ENCODE data around the gene CPN1. TPM values are rescaled to one million over a fixed set of nuclear protein-coding genes. Genes with fewer than 3 reads are reported as not detected.

Gene CPN1
- total RNA-seq = 2.8 and 3.8 TPM in 2 replicates
- polyA plus RNA-seq = 1.9 and 4.6 TPM in 2 replicates

DNA sequence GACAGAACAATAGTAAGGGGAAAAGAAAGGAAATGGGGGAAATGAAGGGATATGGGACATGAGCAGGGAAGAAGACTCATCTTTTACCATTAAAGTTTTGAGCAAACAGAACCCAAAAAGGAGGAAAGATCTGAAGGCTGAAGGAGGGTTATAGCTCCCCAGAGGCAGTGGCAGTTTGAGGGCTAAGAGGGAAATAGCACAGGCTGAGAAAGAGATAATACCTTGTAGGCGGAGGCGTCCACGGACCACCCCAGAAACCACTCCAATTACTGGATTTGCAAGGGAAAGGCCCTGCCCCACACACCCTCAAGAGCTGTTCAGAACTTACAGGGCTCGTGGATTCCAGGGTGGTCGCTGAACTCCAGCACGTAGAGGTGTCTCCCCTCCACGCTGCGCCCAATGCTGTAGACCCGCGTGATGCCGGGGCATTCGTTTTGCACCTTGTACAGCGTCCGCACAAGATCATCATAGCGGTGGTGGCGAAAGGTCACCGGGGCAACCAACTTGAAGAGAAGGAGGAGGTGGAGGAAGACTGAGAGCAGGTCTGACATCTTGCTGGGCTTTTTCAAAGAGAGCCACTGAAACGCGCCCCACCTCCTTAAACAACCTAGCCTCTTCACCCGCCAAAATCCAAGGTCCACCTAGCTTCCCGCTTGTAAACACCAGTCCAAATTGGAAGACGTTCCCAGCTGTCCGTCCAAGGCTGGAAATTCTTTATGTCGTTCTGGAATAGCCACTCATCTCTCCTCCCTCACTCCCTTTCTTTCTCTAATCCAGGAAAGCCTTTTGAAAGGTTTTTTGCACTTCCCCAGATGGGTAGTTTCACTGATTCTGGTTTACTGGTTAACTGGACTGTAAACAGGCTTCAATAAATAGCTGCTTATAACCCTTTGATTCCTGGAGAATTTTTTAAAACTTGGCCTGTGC is at the start of gene CPN1:
CPN1 (minus strand) TSS at position 795 of the 927 bp plus-strand sequence; CDS start at position 551, 244 bp downstream.
- WGBS (ENCODE audit: low lambda C conversion rate, missing lambda C conversion rate) = 47% methylated on average over 24 of the region's 24 CpGs
- no peaks in the 10 kb centered on the region for H3K27me3 ChIP-seq
- H4K20me1 ChIP-seq (ENCODE audit: insufficient read depth, poor library complexity, severe bottlenecking) = no peaks in the 10 kb centered on the region
- H3K36me3 ChIP-seq (replicated peaks; ENCODE audit: insufficient read depth, low read depth) = no peaks in the 10 kb centered on the region
- no peak within 1 kb of the TSS for H3K4me3 ChIP-seq
- H3K27ac ChIP-seq = no peak within 1 kb of the TSS
- peak within 1 kb of the TSS; percentile 73 for H3K4me2 ChIP-seq
- no peaks in the 10 kb centered on the region for H3K9me2 ChIP-seq (replicated peaks; ENCODE audit: insufficient read depth)
- H2AFZ ChIP-seq = peak within 1 kb of the TSS; percentile 44
- no peaks in the 10 kb centered on the region for H3K79me2 ChIP-seq
- H3K4me1 ChIP-seq (ENCODE audit: insufficient read depth) = no peaks in the 10 kb centered on the region
- peak; percentile 11 for DNase-seq (ENCODE audit: low spot score)
- H3K9me3 ChIP-seq (ENCODE audit: low read depth) = no peaks in the 10 kb centered on the region
- TF ChIP-seq, protein P1, sequence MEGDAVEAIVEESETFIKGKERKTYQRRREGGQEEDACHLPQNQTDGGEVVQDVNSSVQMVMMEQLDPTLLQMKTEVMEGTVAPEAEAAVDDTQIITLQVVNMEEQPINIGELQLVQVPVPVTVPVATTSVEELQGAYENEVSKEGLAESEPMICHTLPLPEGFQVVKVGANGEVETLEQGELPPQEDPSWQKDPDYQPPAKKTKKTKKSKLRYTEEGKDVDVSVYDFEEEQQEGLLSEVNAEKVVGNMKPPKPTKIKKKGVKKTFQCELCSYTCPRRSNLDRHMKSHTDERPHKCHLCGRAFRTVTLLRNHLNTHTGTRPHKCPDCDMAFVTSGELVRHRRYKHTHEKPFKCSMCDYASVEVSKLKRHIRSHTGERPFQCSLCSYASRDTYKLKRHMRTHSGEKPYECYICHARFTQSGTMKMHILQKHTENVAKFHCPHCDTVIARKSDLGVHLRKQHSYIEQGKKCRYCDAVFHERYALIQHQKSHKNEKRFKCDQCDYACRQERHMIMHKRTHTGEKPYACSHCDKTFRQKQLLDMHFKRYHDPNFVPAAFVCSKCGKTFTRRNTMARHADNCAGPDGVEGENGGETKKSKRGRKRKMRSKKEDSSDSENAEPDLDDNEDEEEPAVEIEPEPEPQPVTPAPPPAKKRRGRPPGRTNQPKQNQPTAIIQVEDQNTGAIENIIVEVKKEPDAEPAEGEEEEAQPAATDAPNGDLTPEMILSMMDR (IDR thresholded peaks at IDR 0.05; ENCODE audit: poor library complexity) = no peak
- no peak for TF ChIP-seq EZH2phosphoT487 (IDR thresholded peaks at IDR 0.05; ENCODE audit: low read depth, severe bottlenecking, unreplicated experiment)
- TF ChIP-seq EZH2 (IDR thresholded peaks at IDR 0.05; ENCODE audit: borderline replicate concordance) = no peak

DNA sequence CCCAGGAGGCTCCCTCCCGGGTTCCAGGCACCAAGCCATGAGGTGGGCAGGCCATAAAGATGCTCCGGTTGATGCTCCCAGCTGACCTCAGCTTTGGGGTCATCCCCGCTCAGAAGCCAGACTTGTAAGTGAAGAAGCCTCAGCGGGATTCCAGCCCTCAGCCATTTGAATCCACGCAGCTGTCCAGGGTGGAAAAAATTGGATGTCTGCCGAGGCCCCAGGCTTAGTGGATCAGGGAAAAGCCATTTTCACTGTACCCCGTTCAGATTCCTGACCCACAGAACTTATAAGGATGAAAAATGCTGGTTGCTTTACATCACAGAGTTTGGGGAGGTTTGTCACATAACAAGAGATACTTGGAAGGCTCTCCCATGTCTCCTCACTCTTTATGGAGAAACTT is 49.2 kb upstream of the CPN1 start:
- no peaks in the 10 kb centered on the region for H4K20me1 ChIP-seq (ENCODE audit: insufficient read depth, poor library complexity, severe bottlenecking)
- no peak overlapping the region for H3K27ac ChIP-seq
- no peak for DNase-seq (ENCODE audit: low spot score)
- no peaks in the 10 kb centered on the region for H3K36me3 ChIP-seq (replicated peaks; ENCODE audit: insufficient read depth, low read depth)
- H3K4me1 ChIP-seq (ENCODE audit: insufficient read depth) = no peaks in the 10 kb centered on the region
- H3K9me3 ChIP-seq (ENCODE audit: low read depth) = no peaks in the 10 kb centered on the region
- H3K79me2 ChIP-seq = no peaks in the 10 kb centered on the region
- 70% methylated on average over 7 of the region's 7 CpGs for WGBS (ENCODE audit: low lambda C conversion rate, missing lambda C conversion rate)
- H3K9me2 ChIP-seq (replicated peaks; ENCODE audit: insufficient read depth) = no peaks in the 10 kb centered on the region
- no peaks in the 10 kb centered on the region for H3K27me3 ChIP-seq
- no peak overlapping the region for H3K4me2 ChIP-seq
- H2AFZ ChIP-seq = no peak overlapping the region
- H3K4me3 ChIP-seq = no peak overlapping the region
- TF ChIP-seq EZH2 (IDR thresholded peaks at IDR 0.05; ENCODE audit: borderline replicate concordance) = no peak
- no peak for TF ChIP-seq EZH2phosphoT487 (IDR thresholded peaks at IDR 0.05; ENCODE audit: low read depth, severe bottlenecking, unreplicated experiment)
- TF ChIP-seq, protein P1 (IDR thresholded peaks at IDR 0.05; ENCODE audit: poor library complexity) = no peak

DNA sequence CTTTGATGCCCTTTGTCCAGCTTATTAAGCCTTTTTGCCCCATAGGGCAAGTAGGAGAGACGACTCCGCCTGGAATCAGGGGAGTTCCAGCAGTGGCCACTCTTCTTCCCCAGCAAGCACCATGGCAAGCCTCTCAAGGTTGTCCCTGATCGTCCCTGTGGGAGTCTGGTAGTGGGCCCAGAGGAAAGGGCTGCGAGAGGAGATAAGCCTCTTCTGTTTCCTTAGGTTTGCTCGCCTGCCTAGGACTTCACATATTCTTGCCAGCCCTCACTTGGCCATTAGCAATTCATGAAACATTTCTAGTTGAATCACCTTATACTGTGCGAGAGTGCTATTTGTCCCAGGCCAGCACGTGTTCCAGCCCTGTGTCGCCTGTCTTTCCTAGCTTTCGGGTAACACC is 47.8 kb upstream of the CPN1 start:
- H3K36me3 ChIP-seq (replicated peaks; ENCODE audit: insufficient read depth, low read depth) = no peaks in the 10 kb centered on the region
- no peak overlapping the region for H3K4me2 ChIP-seq
- TF ChIP-seq, protein P1 (IDR thresholded peaks at IDR 0.05; ENCODE audit: poor library complexity) = no peak
- no peak for TF ChIP-seq EZH2 (IDR thresholded peaks at IDR 0.05; ENCODE audit: borderline replicate concordance)
- TF ChIP-seq EZH2phosphoT487 (IDR thresholded peaks at IDR 0.05; ENCODE audit: low read depth, severe bottlenecking, unreplicated experiment) = no peak
- no peaks in the 10 kb centered on the region for H3K4me1 ChIP-seq (ENCODE audit: insufficient read depth)
- no peak for DNase-seq (ENCODE audit: low spot score)
- H4K20me1 ChIP-seq (ENCODE audit: insufficient read depth, poor library complexity, severe bottlenecking) = no peaks in the 10 kb centered on the region
- no peaks in the 10 kb centered on the region for H3K27me3 ChIP-seq
- no peak overlapping the region for H3K27ac ChIP-seq
- H3K4me3 ChIP-seq = no peak overlapping the region
- no peaks in the 10 kb centered on the region for H3K9me3 ChIP-seq (ENCODE audit: low read depth)
- WGBS (ENCODE audit: low lambda C conversion rate, missing lambda C conversion rate) = 90% methylated on average over 9 of the region's 9 CpGs
- H3K79me2 ChIP-seq = no peaks in the 10 kb centered on the region
- H2AFZ ChIP-seq = no peak overlapping the region
- H3K9me2 ChIP-seq (replicated peaks; ENCODE audit: insufficient read depth) = no peaks in the 10 kb centered on the region
